ENCODE data around the gene HHATL.

Gene HHATL

GRCh38 chr3:42690191-42690590 lies 12.4 kb downstream of the HHATL start:
- no peak overlapping the region for H3K27ac ChIP-seq
- TF ChIP-seq CTCF (IDR thresholded peaks at IDR 0.05): no peak
- no peak for TF ChIP-seq ZFX (IDR thresholded peaks at IDR 0.05; ENCODE audit: borderline replicate concordance)

GRCh38 chr3:42689421-42690014 lies 13.1 kb downstream of the HHATL start:
- TF ChIP-seq ZFX (IDR thresholded peaks at IDR 0.05; ENCODE audit: borderline replicate concordance): no peak
- TF ChIP-seq CTCF (IDR thresholded peaks at IDR 0.05): no peak
- no peak overlapping the region for H3K27ac ChIP-seq

DNA sequence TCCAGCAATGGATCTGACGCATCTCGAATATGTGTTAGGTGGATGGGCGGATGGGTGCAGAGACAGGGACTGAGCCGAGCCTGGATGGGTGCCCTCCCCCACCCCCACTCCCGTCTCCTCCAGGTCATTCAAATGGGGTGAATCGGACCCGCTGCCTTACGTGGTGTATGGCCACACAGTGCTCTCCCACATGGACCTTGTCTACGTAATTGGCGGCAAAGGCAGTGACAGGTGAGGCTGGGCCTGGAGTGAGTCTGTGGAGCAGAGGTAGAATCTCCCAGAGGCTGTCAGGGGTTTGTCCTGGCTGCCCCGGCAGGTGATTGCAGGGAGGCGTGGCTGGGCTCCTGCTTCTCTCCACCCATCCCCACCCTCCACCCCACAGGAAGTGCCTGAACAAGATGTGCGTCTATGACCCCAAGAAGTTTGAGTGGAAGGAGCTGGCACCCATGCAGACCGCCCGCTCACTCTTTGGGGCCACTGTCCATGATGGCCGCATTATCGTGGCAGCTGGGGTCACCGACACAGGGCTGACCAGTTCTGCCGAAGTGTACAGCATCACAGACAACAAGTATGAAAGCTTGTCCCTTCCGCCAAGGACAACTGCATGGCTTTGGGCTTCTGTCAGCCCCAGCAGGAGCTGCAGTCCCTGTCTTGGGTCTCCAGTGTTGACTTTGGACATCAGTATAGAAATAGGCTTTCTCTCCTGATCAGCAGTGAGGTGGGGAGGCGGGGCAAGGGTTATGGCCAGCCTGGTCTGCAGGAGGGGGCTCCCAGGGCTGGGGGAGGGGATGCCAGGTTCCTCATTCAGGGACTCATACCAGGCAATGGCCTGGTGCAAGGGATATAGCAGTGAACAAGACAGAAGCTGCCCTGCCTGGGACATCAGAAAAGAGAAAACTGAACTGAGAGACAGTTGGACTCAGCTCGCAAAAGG lies 13.8 kb downstream of the HHATL start:
- no peak overlapping the region for H3K27ac ChIP-seq
- no peak for TF ChIP-seq CTCF (IDR thresholded peaks at IDR 0.05)
- no peak for TF ChIP-seq ZFX (IDR thresholded peaks at IDR 0.05; ENCODE audit: borderline replicate concordance)

- no peak overlapping the region for H3K27ac ChIP-seq
- no peak for TF ChIP-seq ZFX (IDR thresholded peaks at IDR 0.05; ENCODE audit: borderline replicate concordance)
- TF ChIP-seq CTCF (IDR thresholded peaks at IDR 0.05): no peak
Observed at GRCh38 chr3:42688016-42688415, 14.6 kb downstream of the HHATL start.

DNA sequence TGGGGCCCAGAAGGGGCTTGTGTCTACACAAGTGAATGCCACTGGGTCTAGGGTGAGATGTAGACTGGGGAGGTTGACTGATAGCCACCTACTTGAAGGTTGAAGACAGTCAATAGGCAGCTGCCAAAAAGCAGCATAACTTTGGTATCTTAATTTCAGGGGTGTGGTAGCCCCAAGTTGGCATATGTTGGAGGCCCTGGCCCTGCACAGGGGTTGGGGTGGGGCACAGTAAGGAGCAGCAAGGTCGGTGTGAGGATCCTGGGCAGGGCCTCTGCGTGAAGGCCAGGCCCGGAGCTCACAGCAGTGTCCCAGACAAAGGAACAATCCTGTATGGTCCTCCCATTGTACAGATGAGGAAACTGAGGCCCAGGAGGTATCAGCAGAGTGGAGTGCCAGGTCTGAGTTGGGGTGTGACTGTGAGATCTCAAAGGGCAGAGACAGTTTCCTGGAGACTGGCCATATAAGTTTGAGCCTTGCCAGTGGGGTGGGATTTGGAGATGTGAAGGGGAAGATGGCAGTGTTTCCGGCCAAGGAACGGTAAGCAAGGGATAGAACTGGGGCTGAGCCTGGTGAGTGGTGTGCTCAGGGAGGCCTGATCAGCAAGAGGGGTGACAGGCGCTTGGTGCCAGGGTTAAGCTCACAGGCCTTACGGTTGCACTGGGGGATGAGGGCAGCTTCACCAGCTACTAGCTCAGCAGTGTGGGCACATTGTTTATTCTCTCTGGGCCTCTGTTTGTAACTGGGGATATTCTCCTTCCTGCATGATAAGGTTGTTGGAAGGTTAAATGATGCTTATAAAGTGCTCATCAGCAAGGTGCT lies 15.6 kb downstream of the HHATL start:
- TF ChIP-seq ZFX (IDR thresholded peaks at IDR 0.05; ENCODE audit: borderline replicate concordance): no peak
- TF ChIP-seq CTCF (IDR thresholded peaks at IDR 0.05): no peak
- no peak overlapping the region for H3K27ac ChIP-seq

DNA sequence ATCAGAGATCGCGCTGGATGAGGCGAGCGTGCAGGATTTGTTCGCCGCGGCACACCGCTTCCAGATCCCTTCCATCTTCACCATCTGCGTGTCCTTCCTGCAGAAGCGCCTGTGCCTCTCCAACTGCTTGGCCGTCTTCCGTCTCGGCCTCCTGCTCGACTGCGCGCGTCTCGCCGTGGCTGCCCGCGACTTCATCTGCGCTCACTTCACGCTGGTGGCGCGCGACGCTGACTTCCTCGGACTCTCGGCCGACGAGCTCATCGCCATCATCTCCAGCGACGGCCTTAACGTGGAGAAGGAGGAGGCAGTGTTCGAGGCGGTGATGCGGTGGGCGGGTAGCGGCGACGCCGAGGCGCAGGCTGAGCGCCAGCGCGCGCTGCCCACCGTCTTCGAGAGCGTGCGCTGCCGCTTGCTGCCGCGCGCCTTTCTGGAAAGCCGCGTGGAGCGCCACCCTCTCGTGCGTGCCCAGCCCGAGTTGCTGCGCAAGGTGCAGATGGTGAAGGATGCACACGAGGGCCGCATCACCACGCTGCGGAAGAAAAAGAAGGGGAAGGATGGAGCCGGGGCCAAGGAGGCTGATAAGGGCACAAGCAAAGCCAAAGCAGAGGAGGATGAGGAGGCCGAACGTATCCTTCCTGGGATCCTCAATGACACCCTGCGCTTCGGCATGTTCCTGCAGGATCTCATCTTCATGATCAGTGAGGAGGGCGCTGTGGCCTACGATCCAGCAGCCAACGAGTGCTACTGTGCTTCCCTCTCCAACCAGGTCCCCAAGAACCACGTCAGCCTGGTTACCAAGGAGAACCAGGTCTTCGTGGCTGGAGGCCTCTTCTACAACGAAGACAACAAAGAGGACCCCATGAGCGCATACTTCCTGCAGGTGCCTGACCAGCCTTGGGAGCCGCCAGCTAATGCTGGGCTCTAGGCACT lies 16.4 kb downstream of the HHATL start:
- no peak for TF ChIP-seq ZFX (IDR thresholded peaks at IDR 0.05; ENCODE audit: borderline replicate concordance)
- no peak for TF ChIP-seq CTCF (IDR thresholded peaks at IDR 0.05)
- H3K27ac ChIP-seq: no peak overlapping the region
